ENCODE measurements around the gene KCNE2.
"Not testable (repeated sequence)": the region's sequence is repeated elsewhere in the genome, so short reads cannot be mapped to it uniquely, and the experiment has no call there.

DNA sequence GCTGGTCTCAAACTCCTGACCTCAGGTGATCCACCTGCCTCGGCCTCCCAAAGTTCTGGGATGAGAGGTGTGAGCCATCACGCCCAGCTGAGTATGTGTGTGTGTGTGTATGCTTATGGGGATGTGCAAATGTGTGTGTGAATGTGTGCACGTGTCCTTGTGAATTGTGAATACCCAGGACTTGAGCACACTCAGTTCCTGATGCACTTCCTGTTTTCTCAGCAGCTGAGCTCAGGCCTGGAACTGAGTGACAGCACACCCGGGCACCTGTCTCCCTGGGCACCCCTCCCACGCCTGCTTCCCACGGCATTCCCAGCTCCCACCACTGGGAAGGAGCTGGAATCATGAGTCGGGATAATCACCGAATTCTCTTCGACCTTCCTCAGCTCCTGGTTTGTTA, 43.5 kb downstream of the KCNE2 start:
- TF ChIP-seq, protein P1, sequence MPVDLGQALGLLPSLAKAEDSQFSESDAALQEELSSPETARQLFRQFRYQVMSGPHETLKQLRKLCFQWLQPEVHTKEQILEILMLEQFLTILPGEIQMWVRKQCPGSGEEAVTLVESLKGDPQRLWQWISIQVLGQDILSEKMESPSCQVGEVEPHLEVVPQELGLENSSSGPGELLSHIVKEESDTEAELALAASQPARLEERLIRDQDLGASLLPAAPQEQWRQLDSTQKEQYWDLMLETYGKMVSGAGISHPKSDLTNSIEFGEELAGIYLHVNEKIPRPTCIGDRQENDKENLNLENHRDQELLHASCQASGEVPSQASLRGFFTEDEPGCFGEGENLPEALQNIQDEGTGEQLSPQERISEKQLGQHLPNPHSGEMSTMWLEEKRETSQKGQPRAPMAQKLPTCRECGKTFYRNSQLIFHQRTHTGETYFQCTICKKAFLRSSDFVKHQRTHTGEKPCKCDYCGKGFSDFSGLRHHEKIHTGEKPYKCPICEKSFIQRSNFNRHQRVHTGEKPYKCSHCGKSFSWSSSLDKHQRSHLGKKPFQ (tag by site-specific recombination; IDR thresholded peaks at IDR 0.05), result not testable (repeated sequence)
- TF ChIP-seq ZSCAN16 (tag by site-specific recombination; IDR thresholded peaks at IDR 0.05); SETDB1 (IDR thresholded peaks at IDR 0.05; ENCODE audit: insufficient read length, low read length); RBAK (tag by site-specific recombination; IDR thresholded peaks at IDR 0.05); REPIN1 (tag by site-specific recombination; IDR thresholded peaks at IDR 0.05; ENCODE audit: low read depth); HOXA7 (CRISPR knock-in tag; IDR thresholded peaks at IDR 0.05; ENCODE audit: borderline replicate concordance); ZNF274 (IDR thresholded peaks at IDR 0.05; ENCODE audit: low read length); ZNF274 (tag by site-specific recombination; IDR thresholded peaks at IDR 0.05; ENCODE audit: borderline replicate concordance): not testable (repeated sequence)
- TF ChIP-seq, protein P2, sequence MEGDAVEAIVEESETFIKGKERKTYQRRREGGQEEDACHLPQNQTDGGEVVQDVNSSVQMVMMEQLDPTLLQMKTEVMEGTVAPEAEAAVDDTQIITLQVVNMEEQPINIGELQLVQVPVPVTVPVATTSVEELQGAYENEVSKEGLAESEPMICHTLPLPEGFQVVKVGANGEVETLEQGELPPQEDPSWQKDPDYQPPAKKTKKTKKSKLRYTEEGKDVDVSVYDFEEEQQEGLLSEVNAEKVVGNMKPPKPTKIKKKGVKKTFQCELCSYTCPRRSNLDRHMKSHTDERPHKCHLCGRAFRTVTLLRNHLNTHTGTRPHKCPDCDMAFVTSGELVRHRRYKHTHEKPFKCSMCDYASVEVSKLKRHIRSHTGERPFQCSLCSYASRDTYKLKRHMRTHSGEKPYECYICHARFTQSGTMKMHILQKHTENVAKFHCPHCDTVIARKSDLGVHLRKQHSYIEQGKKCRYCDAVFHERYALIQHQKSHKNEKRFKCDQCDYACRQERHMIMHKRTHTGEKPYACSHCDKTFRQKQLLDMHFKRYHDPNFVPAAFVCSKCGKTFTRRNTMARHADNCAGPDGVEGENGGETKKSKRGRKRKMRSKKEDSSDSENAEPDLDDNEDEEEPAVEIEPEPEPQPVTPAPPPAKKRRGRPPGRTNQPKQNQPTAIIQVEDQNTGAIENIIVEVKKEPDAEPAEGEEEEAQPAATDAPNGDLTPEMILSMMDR (tag by site-specific recombination; IDR thresholded peaks at IDR 0.05), result not testable (repeated sequence)
- TF ChIP-seq, protein P3, sequence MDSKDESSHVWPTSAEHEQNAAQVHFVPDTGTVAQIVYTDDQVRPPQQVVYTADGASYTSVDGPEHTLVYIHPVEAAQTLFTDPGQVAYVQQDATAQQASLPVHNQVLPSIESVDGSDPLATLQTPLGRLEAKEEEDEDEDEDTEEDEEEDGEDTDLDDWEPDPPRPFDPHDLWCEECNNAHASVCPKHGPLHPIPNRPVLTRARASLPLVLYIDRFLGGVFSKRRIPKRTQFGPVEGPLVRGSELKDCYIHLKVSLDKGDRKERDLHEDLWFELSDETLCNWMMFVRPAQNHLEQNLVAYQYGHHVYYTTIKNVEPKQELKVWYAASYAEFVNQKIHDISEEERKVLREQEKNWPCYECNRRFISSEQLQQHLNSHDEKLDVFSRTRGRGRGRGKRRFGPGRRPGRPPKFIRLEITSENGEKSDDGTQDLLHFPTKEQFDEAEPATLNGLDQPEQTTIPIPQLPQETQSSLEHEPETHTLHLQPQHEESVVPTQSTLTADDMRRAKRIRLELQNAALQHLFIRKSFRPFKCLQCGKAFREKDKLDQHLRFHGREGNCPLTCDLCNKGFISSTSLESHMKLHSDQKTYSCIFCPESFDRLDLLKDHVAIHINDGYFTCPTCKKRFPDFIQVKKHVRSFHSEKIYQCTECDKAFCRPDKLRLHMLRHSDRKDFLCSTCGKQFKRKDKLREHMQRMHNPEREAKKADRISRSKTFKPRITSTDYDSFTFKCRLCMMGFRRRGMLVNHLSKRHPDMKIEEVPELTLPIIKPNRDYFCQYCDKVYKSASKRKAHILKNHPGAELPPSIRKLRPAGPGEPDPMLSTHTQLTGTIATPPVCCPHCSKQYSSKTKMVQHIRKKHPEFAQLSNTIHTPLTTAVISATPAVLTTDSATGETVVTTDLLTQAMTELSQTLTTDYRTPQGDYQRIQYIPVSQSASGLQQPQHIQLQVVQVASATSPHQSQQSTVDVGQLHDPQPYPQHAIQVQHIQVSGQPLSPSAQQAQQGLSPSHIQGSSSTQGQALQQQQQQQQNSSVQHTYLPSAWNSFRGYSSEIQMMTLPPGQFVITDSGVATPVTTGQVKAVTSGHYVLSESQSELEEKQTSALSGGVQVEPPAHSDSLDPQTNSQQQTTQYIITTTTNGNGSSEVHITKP (tag by site-specific recombination; IDR thresholded peaks at IDR 0.05), result not testable (repeated sequence)
- TF ChIP-seq, protein P4, sequence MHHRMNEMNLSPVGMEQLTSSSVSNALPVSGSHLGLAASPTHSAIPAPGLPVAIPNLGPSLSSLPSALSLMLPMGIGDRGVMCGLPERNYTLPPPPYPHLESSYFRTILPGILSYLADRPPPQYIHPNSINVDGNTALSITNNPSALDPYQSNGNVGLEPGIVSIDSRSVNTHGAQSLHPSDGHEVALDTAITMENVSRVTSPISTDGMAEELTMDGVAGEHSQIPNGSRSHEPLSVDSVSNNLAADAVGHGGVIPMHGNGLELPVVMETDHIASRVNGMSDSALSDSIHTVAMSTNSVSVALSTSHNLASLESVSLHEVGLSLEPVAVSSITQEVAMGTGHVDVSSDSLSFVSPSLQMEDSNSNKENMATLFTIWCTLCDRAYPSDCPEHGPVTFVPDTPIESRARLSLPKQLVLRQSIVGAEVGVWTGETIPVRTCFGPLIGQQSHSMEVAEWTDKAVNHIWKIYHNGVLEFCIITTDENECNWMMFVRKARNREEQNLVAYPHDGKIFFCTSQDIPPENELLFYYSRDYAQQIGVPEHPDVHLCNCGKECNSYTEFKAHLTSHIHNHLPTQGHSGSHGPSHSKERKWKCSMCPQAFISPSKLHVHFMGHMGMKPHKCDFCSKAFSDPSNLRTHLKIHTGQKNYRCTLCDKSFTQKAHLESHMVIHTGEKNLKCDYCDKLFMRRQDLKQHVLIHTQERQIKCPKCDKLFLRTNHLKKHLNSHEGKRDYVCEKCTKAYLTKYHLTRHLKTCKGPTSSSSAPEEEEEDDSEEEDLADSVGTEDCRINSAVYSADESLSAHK (tag by site-specific recombination; IDR thresholded peaks at IDR 0.05), result not testable (repeated sequence)

All from HEK293 (cell line).